Stimulated activated CD8-positive, alpha-beta memory T cell treated with anti-CD3 and anti-CD28 coated beads, Interleukin-15, amount 100 ng/mL, for 1 hour (primary cell): ENCODE results near the gene PPIL4.
"Not testable (repeated sequence)": the region's sequence is repeated elsewhere in the genome, so short reads cannot be mapped to it uniquely, and the experiment has no call there.

Source experiments
- DNase-seq: peaks from one replicate; pipeline ENCODE4 v3.0.0-alpha.2; 2020; ENCODE audit warnings: low read depth

The PPIL4 gene

GRCh38 chr6:149483334-149483725 is 62.5 kb downstream of the PPIL4 start:
- no peak for DNase-seq

GRCh38 chr6:149482545-149483333 is 63.1 kb downstream of the PPIL4 start:
- DNase-seq: no peak

- DNase-seq: no peak
Measured at GRCh38 chr6:149480502-149481280, 65.2 kb downstream of the PPIL4 start.

DNA sequence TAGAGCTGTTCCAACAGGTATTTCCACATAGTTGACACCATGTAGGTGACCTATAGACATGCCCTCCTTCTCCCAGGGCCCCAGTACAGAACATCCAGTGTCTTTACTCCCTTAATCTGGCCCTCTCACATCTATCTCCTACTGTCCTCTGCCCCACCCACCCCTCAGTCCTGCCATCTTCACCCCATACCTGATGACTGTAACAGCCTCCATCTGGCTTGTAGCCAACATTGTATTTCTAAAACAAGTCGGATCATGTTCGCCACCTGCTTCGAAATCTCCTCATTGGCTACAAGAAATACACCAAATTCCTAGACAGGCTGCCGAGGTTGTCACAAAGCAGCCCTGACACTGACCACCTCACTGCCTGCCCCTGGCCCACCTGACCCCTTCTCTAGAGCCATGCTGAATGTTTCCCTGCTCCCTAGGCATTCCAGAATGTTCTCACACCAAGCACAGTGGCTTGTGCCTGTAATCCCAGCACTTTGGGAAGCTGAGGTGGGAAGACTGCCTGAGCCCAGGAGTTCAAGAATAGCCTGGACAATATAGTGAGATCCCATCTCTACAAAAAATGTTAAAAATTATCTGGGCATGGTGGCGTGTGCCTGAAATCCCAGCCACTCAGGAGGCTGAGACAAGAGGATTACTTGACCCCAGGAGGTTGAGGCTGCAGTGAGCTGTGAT is 67.1 kb downstream of the PPIL4 start:
- DNase-seq: no peak

DNA sequence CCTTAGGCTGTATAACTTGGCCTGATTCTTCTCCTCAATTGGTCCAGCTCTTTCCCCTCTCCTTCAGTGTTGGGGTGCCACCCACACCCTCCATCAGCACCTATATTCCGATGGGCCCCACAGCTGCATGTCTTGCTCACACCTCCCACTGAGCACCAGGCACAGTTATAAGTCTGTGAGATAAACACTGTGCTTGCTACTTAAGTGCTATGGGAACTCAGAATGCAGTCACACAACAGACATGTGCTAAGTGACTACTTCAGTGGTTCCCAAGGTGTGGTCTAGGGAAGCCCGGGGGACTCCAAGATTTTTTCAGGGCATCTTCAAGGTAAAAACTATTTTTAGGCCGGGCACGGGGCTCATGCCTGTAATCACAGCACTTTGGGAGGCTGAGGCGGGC is 68.3 kb downstream of the PPIL4 start:
- no peak for DNase-seq

- DNase-seq: no peak
Measured at GRCh38 chr6:149476789-149477455, 68.9 kb downstream of the PPIL4 start.

DNA sequence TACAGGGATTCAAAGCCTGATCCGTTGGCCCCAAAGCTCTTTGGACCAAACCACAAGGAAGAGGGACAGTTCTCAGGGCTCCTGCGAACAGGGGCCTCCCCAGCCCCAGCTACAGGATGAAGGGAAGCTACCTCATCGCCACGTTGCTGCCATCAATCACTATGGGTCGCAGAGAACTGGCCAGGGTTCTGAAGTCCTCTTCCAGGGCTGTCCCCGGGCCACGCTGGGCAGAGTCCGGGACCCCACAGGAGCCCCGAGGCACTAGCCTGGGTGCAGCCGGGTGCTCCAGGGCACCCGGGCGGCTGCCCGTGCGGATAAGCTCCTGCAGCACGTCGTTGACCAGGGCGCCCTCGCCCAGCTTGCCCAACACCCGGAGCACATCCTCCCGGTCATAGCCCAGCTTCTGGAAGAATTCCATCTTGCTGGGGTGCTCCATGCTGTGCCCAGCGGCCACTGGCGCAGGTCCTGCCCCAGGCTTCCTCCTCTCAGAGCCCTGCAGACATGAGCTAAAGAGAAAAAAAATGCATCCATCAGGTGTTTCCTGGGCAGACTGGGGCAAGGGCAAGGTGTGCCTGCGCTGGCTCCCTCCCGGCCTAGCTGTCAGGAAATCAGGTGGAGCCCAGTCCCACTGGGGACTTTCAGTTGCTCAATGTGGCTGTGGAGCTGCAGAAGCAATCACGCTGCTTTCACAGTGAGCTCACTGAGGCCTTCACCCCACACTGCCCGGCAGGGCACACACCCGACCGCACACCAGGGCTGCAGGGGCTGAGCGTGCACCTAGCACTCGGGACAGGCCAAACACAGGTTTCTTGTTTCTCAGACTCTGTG is 71.5 kb downstream of the PPIL4 start:
- no peak for DNase-seq

DNA sequence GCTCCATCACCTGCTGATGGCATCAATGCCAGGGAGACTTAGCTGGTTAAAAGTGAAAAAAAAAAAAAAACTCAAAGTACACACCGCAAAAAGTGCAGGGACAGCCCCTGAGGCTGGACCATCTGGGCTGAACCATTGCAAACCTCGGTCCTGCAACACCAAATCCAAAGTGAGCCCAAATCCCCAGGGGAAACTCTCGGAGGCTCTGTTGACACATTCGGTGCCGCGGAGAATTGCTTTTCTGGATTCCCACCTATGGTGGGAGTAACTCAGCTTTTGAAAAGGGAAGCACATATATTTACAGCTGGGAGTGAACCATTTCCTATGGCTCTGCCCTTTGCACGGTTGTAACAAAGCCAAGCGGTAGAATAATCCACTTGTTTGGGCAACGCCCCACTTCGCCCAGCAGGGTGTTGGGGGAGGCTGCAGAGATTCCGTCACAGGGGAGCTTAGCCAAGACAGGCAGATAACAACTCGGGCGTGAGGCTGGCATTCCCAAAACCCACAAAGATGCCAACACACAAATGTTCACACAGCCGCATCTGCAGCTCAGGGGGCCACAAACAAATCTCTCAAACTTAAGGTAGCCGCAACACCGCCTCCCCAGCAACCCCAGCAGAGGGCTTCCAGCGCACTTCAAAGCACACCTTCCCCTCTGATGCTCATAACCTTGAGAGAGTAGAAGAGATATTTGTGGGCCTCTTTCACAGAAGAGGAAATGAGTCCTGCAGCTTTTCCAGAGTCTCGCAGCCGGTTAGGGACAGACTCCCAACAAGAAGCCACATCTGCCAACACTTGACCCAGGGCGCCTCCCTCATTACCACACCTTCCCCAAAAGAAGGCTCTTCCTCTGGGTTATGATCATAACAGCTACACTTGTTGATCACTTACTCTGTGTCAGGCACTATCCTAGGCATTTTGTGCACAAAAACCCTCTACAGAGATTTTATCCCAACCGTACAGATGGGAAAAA is 72.5 kb downstream of the PPIL4 start:
- no peak for DNase-seq

DNA sequence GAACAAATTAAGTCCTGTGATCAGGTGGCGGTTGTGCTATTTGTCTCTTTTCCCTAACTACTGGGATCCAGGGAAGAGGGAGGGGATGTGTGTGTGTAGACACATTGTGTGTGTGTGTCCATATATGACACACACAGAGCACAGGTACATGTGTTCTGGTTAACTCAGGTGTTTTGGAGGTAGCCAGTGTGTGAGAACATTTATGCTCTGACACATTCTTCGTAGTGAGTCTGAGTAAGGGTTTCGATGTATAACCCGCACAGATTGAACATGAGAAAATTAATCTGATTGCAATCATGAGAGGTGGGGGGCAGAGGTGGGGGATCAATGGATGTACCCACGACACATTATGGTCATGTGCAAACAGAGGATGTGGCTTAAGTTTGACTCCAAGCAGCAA is 73.6 kb downstream of the PPIL4 start:
- no peak for DNase-seq

DNA sequence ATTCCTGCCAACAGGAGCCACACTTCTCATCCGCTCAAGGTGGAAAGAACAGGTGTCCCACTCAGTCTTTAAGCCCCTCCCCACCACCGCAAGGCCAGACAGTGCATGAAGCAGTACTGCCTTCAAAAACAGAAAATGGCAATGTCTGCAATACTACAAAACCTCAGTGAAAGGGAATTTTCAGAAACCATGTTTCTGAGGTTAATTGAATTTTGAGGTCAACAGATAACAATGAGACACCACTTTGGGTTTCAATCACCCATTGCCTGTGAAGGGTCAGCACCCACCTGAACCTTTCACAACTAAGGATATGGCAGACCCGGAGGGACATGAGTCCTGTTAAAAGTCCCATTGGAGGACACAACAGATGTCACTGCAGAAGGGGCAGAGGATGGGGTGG is 74.0 kb downstream of the PPIL4 start:
- no peak for DNase-seq

GRCh38 chr6:149470948-149471347 is 74.9 kb downstream of the PPIL4 start:
- no peak for DNase-seq

DNA sequence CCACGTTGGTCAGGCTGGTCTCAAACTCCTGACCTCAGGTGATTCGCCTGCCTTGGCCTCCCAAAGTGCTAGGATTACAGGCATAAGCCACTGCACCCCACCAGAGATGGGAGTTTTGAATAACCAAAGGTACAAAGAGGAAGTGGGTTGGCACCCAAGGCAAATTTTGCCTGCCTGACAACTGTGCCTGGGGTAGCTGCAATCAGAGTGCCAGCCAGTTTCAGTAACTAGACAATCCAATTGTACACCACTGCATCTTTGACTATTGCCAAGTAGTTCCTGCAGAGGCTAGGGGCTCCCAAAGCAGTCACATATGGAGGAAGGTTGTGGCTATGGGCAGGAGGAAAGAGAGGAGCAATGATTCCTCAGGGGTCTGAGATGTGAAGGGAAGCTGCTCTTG is 77.7 kb downstream of the PPIL4 start:
- DNase-seq: no peak

DNA sequence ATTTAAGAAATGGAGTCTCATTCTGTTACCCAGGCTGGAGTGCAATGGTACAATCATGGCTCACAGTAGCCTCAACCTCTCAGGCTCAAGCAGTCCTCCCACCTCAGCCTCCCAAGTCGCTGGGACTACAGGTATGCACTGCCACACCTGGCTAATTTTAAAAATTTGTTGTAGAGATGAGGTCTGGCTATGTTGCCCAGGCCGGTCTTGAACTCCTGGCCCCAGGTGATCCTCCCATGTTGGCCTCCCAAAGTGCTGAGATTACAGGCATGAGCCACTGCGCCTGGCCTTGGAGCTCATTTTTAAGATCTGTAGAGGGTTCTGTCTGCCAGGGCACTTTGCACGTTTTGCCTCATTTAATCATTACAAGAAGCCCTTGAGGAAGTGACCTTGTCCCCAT is 78.6 kb downstream of the PPIL4 start:
- no peak for DNase-seq

- no peak for DNase-seq
Measured at GRCh38 chr6:149464411-149464810, 81.4 kb downstream of the PPIL4 start.

DNA sequence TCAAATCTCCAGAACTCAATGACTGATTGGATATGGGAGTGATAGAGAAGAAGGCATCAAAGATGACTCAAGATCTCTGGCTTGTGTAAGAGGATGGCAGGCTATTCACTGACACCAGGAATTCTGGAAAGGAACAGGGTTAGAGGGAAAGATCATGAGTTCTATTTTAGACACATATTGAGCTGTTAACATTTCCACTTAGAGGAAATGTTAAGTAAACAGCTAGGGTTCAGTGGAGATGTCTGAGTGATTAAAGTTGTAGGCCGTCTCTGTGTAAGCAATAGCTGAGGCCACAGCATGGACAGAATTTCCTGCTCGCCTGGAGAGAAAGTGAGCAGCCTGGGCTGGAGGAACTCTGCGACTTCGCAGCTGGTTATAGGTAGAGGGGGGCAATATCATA is 82.1 kb downstream of the PPIL4 start:
- no peak for DNase-seq

- not testable (repeated sequence) for DNase-seq
Measured at GRCh38 chr6:149462712-149463111, 83.1 kb downstream of the PPIL4 start.

GRCh38 chr6:149461670-149462069 is 84.2 kb downstream of the PPIL4 start:
- DNase-seq: no peak

- DNase-seq: not testable (repeated sequence)
Measured at GRCh38 chr6:149460249-149460648, 85.6 kb downstream of the PPIL4 start.

- DNase-seq: no peak
Measured at GRCh38 chr6:149459761-149460160, 86.1 kb downstream of the PPIL4 start.

DNA sequence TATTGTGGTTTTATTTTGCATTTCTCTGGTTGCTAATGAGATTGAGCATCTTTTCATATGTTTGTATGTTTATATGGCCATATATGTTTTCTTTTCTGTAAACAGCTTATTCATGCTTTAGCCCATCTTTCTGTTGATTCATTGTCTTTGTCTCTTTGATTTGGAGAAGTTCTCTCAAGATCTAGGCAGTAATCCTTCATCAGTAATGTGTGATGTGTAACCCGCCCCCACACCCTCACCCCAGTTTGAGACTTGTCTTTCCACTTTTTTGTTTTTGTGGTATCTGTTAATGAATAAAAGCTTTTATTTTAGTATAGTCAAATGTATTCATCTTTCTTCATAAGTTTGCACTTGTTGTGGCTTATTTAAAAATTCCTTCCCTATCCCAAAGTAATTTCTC is 87.0 kb downstream of the PPIL4 start:
- no peak for DNase-seq
